K562 (cell line): ENCODE data around the gene ARMC12. TPM values are rescaled to one million over a fixed set of nuclear protein-coding genes. Genes with fewer than 3 reads are reported as not detected.

Experiments used
- CBX1 ChIP-seq: sonication (generic); IDR thresholded peaks from 2 replicates; pipeline ENCODE4 v1.6.1; 2016; ENCODE audit warnings: antibody characterized with exemption, low read depth, mild to moderate bottlenecking
- HCFC1 ChIP-seq: IDR thresholded peaks from 2 replicates; pipeline ENCODE4 v1.6.1; 2012; ENCODE audit warnings: low read depth, low read length, improper control_type of control experiment
- MITF ChIP-seq: IDR thresholded peaks from 2 replicates; pipeline ENCODE4 v1.6.1; 2014; ENCODE audit warnings: antibody characterized with exemption
- PURB ChIP-seq: sonication (generic); formaldehyde crosslinking; IDR thresholded peaks from 2 replicates; pipeline ENCODE4 v1.9.0; 2021; ENCODE audit warnings: low read depth, mild to moderate bottlenecking, missing genetic modification reagents
- TEAD1 ChIP-seq, 2 experiments: fragments of 450-650 bp in 1 of 2; sonication (generic) in 1 of 2; formaldehyde crosslinking; IDR thresholded peaks; 2 replicates each; pipeline versions ENCODE4 v1.4.0 to v1.8.0; 2020 to 2022; ENCODE audit warnings: mild to moderate bottlenecking in 2 of 2, missing genetic modification reagents in 1 of 2
- ZNF511 ChIP-seq: sonication (generic); formaldehyde crosslinking; IDR thresholded peaks from 2 replicates; pipeline ENCODE4 v1.8.0; 2022; ENCODE audit warnings: mild to moderate bottlenecking, missing genetic modification reagents
- ZNF740 ChIP-seq, 3 experiments: fragments of 200-800 bp in 1 of 3; sonication (Bioruptor generic) in 1 of 3; sonication (generic) in 1 of 3; formaldehyde crosslinking in 1 of 3; IDR thresholded peaks; 2 replicates each; pipeline versions ENCODE4 v1.6.1 to v1.8.0; 2016 to 2022; ENCODE audit warnings: mild to moderate bottlenecking in 2 of 3, missing compliant biosample characterization in 2 of 3, missing genetic modification characterization in 2 of 3, missing genetic modification reagents in 1 of 3
- polyA plus RNA-seq, 8 experiments: library from polyadenylated mRNA; depleted of rRNA in 4 of 8; stranded (reverse) in 5 of 8; unstranded in 3 of 8; fragments of >200 nt; fragmentation: Nextera tagmentation in 2 of 8; fragmentation: Illumina TruSeq in 1 of 8; extraction: Ambion mirVana in 2 of 8; extraction: Trizol in 1 of 8; gene quantifications; 2 replicates each; pipeline versions ENCODE4 v1.2.1 to v1.2.3, GENCODE V29; 2011 to 2014; ENCODE audit warnings: inconsistent platforms in 1 of 8, missing spikeins in 1 of 8
- total RNA-seq, 7 experiments: library from RNA; depleted of rRNA in 6 of 7; stranded (reverse); fragments of >200 nt in 6 of 7; fragmentation: Illumina TruSeq in 2 of 7; extraction: Trizol in 2 of 7; gene quantifications; 2 replicates each; pipeline versions ENCODE4 v1.2.1 to v1.2.3, GENCODE V29; 2011 to 2021; ENCODE audit warnings: low replicate concordance in 1 of 7

ARMC12 gene
- total and polyA plus RNA-seq, 9 of the 15 experiments (the other 6 are each of a cell fraction or from before 2014, with no cell fraction given), result 0.09 to 0.58 (median 0.31) TPM; not detected in 3

GRCh38 chr6:35703554-35703953, 33.3 kb upstream of the ARMC12 start (continued):
- TF ChIP-seq PURB, result no peak
- TF ChIP-seq ZNF511, result no peak
- peak; percentile 65; the same call in 1 of the 2 replicates for TF ChIP-seq CBX1
- TF ChIP-seq MITF, result no peak
- TF ChIP-seq HCFC1, result peak; percentile 50
- TF ChIP-seq TEAD1 (CRISPR knock-in tag; IDR thresholded peaks at IDR 0.05), result 0 out of 4 replicates have a peak, but pooled peaks of 1 of the 2 experiments have one; percentile 44
- no peak for TF ChIP-seq ZNF740 (CRISPR knock-in tag; IDR thresholded peaks at IDR 0.05)
- no peak for TF ChIP-seq ZNF740 (tag; IDR thresholded peaks at IDR 0.05)
- TF ChIP-seq, all 486 proteins: peak for 18
